ENCODE measurements around the gene IRF2. TPM values are rescaled to one million over a fixed set of nuclear protein-coding genes. Genes with fewer than 3 reads are reported as not detected.

The IRF2 gene
- total and polyA plus RNA-seq, 4 donors, result 16.4 to 65.8 (median 43.1) TPM

DNA sequence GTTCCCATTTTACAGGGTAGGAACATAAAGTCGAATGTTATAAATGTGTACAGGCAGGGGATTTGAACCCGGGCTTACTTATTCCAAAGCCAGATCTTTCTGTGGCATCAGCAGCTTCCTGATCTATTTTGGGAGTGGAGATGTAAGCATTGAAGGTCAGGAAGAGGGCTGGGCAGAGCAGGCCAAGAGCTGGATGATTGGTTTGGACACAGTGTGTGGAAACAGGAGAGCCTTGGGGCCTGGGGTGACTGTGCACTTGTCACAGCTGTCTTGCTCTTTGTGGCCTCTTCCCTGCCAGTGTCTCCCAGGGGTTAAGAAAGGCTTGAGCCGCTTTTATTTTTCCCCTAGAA is 128.8 kb downstream of the IRF2 start:
- WGBS, 2 donors, result 34 to 45% methylated on average over 3 of the region's 3 CpGs
- Histone ChIP-seq H3K4me3 (no peak overlapping the region), H3K9ac (ENCODE audit: insufficient read depth in 1 of 2, low read length in 2 of 2) (no peak overlapping the region)

DNA sequence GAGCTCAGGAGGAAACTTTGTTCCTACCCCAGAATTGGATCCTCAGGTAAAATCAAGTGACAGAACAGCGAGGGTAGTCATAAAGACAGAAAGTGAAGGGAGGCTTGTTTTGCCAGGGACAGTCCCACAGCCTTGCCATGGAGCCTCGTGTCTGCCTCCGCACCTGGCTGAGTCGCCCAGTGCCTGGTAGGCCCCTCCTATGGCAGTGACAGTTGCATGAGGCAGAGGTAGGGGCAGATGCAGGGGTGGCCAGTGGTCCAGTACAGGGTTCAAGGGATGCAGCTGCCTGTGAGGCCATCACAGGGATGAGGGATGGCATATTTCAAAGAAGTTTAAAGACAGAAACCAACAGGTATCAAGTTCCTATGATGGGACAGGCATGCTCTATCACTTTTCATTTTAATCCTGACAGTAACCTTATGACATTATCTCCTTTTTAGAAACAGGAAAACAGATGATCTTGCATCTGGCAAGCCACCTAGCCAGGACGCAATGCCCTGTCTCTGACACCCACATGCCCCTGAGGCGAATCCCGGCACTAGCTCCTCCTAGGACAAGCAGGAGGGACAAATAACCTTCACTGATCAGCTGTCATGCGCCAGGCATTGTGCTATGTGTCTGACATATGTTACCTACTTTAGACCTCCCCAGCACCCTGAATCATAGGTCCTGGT is 129.3 kb downstream of the IRF2 start:
- peaks cover 16 to 51% (median 25%) of the 10 kb centered on the region in 5 donors for H3K4me1 ChIP-seq (ENCODE audit: control insufficient read depth in 5 of 5, insufficient read depth in 5 of 5, low read length in 5 of 5)
- TF ChIP-seq, protein P1, sequence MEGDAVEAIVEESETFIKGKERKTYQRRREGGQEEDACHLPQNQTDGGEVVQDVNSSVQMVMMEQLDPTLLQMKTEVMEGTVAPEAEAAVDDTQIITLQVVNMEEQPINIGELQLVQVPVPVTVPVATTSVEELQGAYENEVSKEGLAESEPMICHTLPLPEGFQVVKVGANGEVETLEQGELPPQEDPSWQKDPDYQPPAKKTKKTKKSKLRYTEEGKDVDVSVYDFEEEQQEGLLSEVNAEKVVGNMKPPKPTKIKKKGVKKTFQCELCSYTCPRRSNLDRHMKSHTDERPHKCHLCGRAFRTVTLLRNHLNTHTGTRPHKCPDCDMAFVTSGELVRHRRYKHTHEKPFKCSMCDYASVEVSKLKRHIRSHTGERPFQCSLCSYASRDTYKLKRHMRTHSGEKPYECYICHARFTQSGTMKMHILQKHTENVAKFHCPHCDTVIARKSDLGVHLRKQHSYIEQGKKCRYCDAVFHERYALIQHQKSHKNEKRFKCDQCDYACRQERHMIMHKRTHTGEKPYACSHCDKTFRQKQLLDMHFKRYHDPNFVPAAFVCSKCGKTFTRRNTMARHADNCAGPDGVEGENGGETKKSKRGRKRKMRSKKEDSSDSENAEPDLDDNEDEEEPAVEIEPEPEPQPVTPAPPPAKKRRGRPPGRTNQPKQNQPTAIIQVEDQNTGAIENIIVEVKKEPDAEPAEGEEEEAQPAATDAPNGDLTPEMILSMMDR (IDR thresholded peaks at IDR 0.05; ENCODE audit: control extremely low read depth, extremely low read depth), result no peak
- no peak overlapping the region for H3K9ac ChIP-seq (ENCODE audit: insufficient read depth in 1 of 2, low read length in 2 of 2)
- WGBS, 2 donors, result 73 to 77% methylated on average over 8 of the region's 8 CpGs
- no peaks in the 10 kb centered on the region for H3K27me3 ChIP-seq (ENCODE audit: control insufficient read depth in 3 of 3, insufficient read depth in 3 of 3, low read length in 2 of 3)
- peak overlapping the region; percentile 56 to 80 for H3K27ac ChIP-seq (ENCODE audit: low read depth in 1 of 2, low read length in 1 of 2)
- H3K9me3 ChIP-seq (ENCODE audit: control insufficient read depth in 4 of 4, insufficient read depth in 3 of 4, low read length in 3 of 4), result no peaks in the 10 kb centered on the region
- no peak overlapping the region for H3K4me3 ChIP-seq
- no peaks in the 10 kb centered on the region for H3K36me3 ChIP-seq (ENCODE audit: control insufficient read depth in 4 of 4, insufficient read depth in 4 of 4, low read length in 4 of 4)
- ATAC-seq (ENCODE audit: insufficient read depth, low FRiP score) (no peak), DNase-seq (no peak)

More for the DNA sequence above, 128.8 kb downstream of the IRF2 start:
- H3K27ac ChIP-seq (ENCODE audit: low read depth in 1 of 2, low read length in 1 of 2), result peak overlapping the region; percentile 73 to 80
- H3K36me3 ChIP-seq (ENCODE audit: control insufficient read depth in 4 of 4, insufficient read depth in 4 of 4, low read length in 4 of 4), result no peaks in the 10 kb centered on the region
- ATAC-seq (ENCODE audit: insufficient read depth, low FRiP score), result no peak
- no peaks in the 10 kb centered on the region for H3K27me3 ChIP-seq (ENCODE audit: control insufficient read depth in 3 of 3, insufficient read depth in 3 of 3, low read length in 2 of 3)
- DNase-seq, result peak in 2 of 3 donors; percentile 41 to 64
- TF ChIP-seq, protein P1 (IDR thresholded peaks at IDR 0.05; ENCODE audit: control extremely low read depth, extremely low read depth), result no peak
- H3K9me3 ChIP-seq (ENCODE audit: control insufficient read depth in 4 of 4, insufficient read depth in 3 of 4, low read length in 3 of 4), result no peaks in the 10 kb centered on the region
- peaks cover 16 to 51% (median 25%) of the 10 kb centered on the region in 5 donors for H3K4me1 ChIP-seq (ENCODE audit: control insufficient read depth in 5 of 5, insufficient read depth in 5 of 5, low read length in 5 of 5)

DNA sequence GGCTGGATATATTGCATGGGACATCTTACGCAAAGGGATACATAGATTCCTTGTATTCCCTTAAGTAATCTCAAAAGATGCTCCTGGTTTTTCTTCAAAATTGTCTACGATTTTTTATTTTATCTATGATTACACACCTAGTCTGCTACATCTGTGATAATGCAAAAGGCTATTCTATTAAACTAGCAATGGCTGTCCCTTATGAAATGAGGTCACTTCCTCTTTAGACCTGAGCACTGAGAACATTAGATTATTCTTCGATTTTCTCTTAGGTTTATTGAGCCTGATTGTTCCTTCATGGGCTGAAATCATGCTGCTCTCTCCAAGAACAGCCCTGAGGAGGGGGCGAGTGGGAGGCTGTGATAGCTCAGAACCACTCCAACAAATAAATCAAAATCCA is 129.9 kb downstream of the IRF2 start:
- WGBS, 2 donors, result 79 to 80% methylated on average over 4 of the region's 4 CpGs
- H3K27ac ChIP-seq (ENCODE audit: low read depth in 1 of 2, low read length in 1 of 2), result peak overlapping the region in 1 of 2 donors; percentile 56
- TF ChIP-seq, protein P1 (IDR thresholded peaks at IDR 0.05; ENCODE audit: control extremely low read depth, extremely low read depth), result no peak
- no peak for DNase-seq
- no peaks in the 10 kb centered on the region for H3K27me3 ChIP-seq (ENCODE audit: control insufficient read depth in 3 of 3, insufficient read depth in 3 of 3, low read length in 2 of 3)
- no peaks in the 10 kb centered on the region for H3K9me3 ChIP-seq (ENCODE audit: control insufficient read depth in 4 of 4, insufficient read depth in 3 of 4, low read length in 3 of 4)
- no peak for ATAC-seq (ENCODE audit: insufficient read depth, low FRiP score)
- H3K36me3 ChIP-seq (ENCODE audit: control insufficient read depth in 4 of 4, insufficient read depth in 4 of 4, low read length in 4 of 4), result no peaks in the 10 kb centered on the region
- H3K9ac ChIP-seq (ENCODE audit: insufficient read depth in 1 of 2, low read length in 2 of 2), result no peak overlapping the region
- H3K4me1 ChIP-seq (ENCODE audit: control insufficient read depth in 5 of 5, insufficient read depth in 5 of 5, low read length in 5 of 5), result peaks cover 16 to 47% (median 22%) of the 10 kb centered on the region in 5 donors
- H3K4me3 ChIP-seq, result no peak overlapping the region
